Stimulated activated CD4-positive, alpha-beta T cell treated with anti-CD3 and anti-CD28 coated beads, Interleukin-4, amount 100 ng/mL, for 4 hours (primary cell): Measurements from ENCODE around the gene CD44.
"Not testable (repeated sequence)": the region's sequence is repeated elsewhere in the genome, so short reads cannot be mapped to it uniquely, and the experiment has no call there.

Experiments
- DNase-seq, 2 experiments: peaks; one replicate each; pipeline ENCODE4 v3.0.0-alpha.2; 2020

CD44 gene

GRCh38 chr11:35138943-35139721 is at the start of gene CD44:
Gene CD44 (plus strand): TSS chr11:35139171. CDS start chr11:35139304, 133 bp downstream.
- DNase-seq = peak; percentile 69 to 89

- no peak for DNase-seq
These were observed 49.3 kb upstream of the CD44 start for GRCh38 chr11:35089666-35090065.

GRCh38 chr11:35090125-35090524 is 48.8 kb upstream of the CD44 start:
- no peak for DNase-seq

- not testable (repeated sequence) for DNase-seq
These were observed 48.0 kb upstream of the CD44 start for GRCh38 chr11:35090991-35091390.

- no peak for DNase-seq
These were observed 42.2 kb upstream of the CD44 start for GRCh38 chr11:35096723-35097122.

GRCh38 chr11:35097814-35098455 is 41.0 kb upstream of the CD44 start:
- DNase-seq = no peak

- DNase-seq = no peak
These were observed 40.1 kb upstream of the CD44 start for GRCh38 chr11:35098855-35099254.

GRCh38 chr11:35099278-35100012 is 39.5 kb upstream of the CD44 start:
- DNase-seq = no peak

GRCh38 chr11:35100013-35100383 is 39.0 kb upstream of the CD44 start:
- DNase-seq = no peak

- DNase-seq = no peak
These were observed 37.7 kb upstream of the CD44 start for GRCh38 chr11:35101223-35101622.

- no peak for DNase-seq
These were observed 36.7 kb upstream of the CD44 start for GRCh38 chr11:35102267-35102666.

GRCh38 chr11:35103366-35104208 is 35.4 kb upstream of the CD44 start:
- DNase-seq = no peak

GRCh38 chr11:35104655-35105054 is 34.3 kb upstream of the CD44 start:
- no peak for DNase-seq

- no peak for DNase-seq
These were observed 33.5 kb upstream of the CD44 start for GRCh38 chr11:35105319-35106079.

GRCh38 chr11:35106595-35106994 is 32.4 kb upstream of the CD44 start:
- DNase-seq = no peak

GRCh38 chr11:35107861-35108260 is 31.1 kb upstream of the CD44 start:
- DNase-seq = no peak

GRCh38 chr11:35108336-35108735 is 30.6 kb upstream of the CD44 start:
- not testable (repeated sequence) for DNase-seq

GRCh38 chr11:35109041-35109440 is 29.9 kb upstream of the CD44 start:
- DNase-seq = no peak

GRCh38 chr11:35109827-35110226 is 29.1 kb upstream of the CD44 start:
- DNase-seq = no peak

- DNase-seq = no peak
These were observed 27.6 kb upstream of the CD44 start for GRCh38 chr11:35111161-35112055.
